ENCODE results near the gene TBCD.

Gene TBCD

DNA sequence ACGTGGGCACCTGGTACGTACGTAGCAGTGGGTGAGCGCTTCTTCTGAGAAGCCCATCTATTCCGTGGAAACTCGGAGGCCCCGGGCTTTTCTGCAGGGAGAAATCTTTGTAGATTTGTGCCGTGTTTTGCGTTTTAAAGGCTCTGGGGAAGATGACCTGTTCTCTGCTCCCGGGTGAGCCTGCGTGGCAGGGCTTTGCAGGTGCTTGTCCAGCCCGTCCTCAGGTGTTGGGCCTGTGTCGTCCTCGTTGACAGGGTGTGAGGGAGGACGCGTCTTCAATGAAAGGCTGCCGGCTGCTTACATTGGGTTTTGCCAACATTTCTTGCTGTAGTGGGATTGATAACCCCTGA, 175.4 kb downstream of the TBCD start:
- TF ChIP-seq CTCF (IDR thresholded peaks at IDR 0.05; ENCODE audit: low read depth, low read length): no peak
- DNase-seq (ENCODE audit: extremely low read depth, low read depth): no peak

DNA sequence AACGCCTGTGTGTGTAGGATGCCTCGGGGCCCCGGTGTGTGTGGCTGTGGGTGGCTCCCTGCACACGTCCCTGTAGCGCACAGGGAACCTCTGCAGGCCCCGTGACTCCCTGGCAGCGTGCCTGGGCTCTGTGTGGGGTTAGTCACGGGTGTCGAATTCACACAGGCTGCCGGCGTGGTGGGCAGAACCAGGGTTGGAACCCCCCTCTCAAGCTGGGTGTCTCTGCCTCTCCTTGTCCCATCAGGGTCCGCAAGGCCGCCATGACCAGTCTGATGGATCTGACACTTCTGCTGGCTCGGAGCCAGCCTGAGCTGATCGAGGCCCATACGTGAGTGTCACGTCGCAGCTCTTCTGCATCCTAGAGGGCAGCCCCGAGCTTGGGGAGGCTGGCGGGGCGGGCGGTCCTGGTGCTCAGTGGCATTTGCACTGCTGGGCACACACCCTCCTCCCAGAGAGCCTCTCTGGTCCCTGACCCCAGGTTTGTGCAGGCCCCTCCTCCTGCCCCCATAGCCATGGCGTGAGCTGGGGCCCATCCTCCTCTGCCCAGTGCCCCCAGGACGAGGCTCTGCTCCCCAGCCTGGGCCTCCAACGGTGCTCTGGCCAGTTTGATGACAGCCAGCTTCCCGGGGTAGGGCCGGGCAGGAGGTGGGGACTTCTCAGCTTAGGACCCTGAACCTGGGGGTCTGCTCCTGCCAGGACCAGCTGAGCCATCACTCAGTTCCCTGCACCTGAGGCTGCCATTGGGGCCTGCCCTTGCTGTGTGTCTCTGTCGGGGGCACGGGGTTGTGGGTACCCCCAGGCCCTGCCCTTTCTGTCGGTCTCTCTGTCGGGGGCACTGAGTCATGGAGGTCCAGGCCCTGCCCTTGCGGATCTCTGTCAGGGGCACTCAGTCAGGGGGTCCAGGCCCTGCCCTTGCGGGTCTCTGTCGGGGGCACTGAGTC, 176.1 kb downstream of the TBCD start:
- DNase-seq (ENCODE audit: extremely low read depth, low read depth): no peak
- no peak for TF ChIP-seq CTCF (IDR thresholded peaks at IDR 0.05; ENCODE audit: low read depth, low read length)

DNA sequence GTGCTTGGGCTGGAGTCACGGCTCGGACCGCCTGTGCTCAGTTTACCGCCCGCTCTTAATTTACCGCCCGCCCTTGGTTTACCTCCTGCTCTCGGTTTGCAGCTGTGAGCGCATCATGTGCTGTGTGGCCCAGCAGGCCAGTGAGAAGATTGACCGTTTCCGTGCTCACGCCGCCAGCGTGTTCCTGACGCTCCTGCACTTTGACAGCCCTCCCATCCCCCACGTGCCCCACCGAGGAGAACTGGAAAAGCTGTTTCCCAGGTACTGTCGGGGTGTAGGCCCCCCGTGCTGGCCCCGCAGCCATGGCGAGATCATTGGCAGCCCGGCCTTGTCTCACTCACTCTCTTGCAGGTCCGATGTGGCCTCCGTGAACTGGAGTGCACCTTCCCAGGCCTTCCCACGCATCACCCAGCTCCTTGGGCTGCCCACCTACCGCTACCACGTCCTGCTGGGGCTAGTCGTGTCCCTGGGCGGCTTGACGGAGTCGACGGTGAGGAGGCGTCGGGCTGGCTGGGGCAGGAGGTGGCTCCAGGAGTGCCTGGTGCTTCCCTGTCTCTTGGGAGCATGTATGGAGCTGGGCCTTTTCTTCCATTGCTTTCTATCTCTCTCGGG, 177.3 kb downstream of the TBCD start:
- no peak for DNase-seq (ENCODE audit: extremely low read depth, low read depth)
- no peak for TF ChIP-seq CTCF (IDR thresholded peaks at IDR 0.05; ENCODE audit: low read depth, low read length)

GRCh38 chr17:82929676-82930042, 177.8 kb downstream of the TBCD start:
- TF ChIP-seq CTCF (IDR thresholded peaks at IDR 0.05; ENCODE audit: low read depth, low read length): no peak
- no peak for DNase-seq (ENCODE audit: extremely low read depth, low read depth)

DNA sequence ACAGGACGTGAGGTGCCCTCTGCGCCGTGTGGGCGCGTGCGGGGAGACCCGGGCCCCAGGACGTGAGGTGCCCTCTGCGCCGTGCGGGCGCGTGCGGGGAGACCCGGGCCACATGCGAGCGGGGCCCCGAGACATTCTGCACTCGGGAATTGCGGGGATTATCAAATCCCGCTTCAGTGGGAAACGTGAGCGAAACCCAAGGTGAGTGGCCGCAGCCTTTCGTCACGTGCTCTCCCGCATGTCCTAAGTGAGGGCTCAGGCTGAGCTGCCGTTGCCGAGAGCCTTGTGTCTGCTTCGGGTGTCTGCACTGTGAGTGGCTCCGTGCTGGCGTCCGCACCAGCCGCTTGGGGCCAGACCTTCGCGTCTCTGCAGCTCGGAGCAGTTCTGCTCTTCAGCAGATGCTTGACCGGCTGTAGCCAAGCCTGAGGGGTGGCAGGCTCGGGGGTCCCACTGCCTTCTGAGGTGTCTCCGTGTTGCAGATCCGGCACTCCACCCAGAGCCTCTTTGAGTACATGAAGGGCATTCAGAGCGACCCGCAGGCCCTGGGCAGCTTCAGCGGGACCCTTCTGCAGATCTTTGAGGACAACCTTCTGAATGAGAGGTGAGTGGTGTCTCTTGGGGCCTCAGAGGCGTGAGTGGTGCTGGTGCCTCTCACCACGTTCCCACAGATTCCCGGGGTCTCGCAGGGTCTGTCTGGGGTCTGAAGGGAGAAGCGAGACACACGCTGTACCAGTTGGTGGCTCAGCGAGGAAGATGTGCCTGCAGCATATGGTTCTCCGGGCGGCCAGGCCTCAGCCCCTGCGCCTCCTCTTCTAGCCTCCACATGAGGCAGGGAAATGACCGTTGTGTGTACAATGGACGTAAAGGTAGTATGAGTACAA, 178.4 kb downstream of the TBCD start:
- TF ChIP-seq CTCF (IDR thresholded peaks at IDR 0.05; ENCODE audit: low read depth, low read length): no peak
- no peak for DNase-seq (ENCODE audit: extremely low read depth, low read depth)

GRCh38 chr17:82930924-82931698, 179.2 kb downstream of the TBCD start:
- DNase-seq (ENCODE audit: extremely low read depth, low read depth): no peak
- no peak for TF ChIP-seq CTCF (IDR thresholded peaks at IDR 0.05; ENCODE audit: low read depth, low read length)

Data from AG09319 (cell line).